GM12878 (cell line): ENCODE results near the gene ELAVL2. TPM values are rescaled to one million over a fixed set of nuclear protein-coding genes. Genes with fewer than 3 reads are reported as not detected.

Experiments used
- ATAC-seq: fragments of 200-7000 bp; cut with Tn5 transposase; 3 replicates; pipeline ENCODE4 v1.9.1; 2020; ENCODE audit warnings: mild to moderate bottlenecking, moderate library complexity
- BruUV-seq: library from RNA; stranded (reverse); fragments of 400-500 nt; replicated peaks from 2 replicates; lab custom pipeline; 2021; lab: Mats Ljungman, UMichigan
- CTCF ChIA-PET: fragments of 300-600 bp; sonication (Branson Sonifier 250); formaldehyde crosslinking; extraction: SDS; loops from one replicate; lab custom pipeline; 2021; ENCODE audit warnings: inconsistent platforms; lab: Yijun Ruan, JAX
- POLR2A ChIA-PET: fragments of 350-600 bp; formaldehyde crosslinking; extraction: SDS; loops from one replicate; lab custom pipeline; 2021; ENCODE audit warnings: inconsistent platforms; lab: Charles Lee
- RAD21 ChIA-PET: fragments of 300-600 bp; sonication (Branson Sonifier 250); formaldehyde crosslinking; loops from one replicate; lab custom pipeline; 2023; ENCODE audit warnings: antibody characterized with exemption; ENCODE audit not compliant: unreplicated experiment; lab: Charles Lee
- SMC1A ChIA-PET: fragments of 300-600 bp; sonication (Branson Sonifier 250); formaldehyde crosslinking; loops from one replicate; lab custom pipeline; 2023; ENCODE audit not compliant: unreplicated experiment, uncharacterized antibody; lab: Charles Lee
- DNase-seq: peaks from one replicate; pipeline ENCODE4 v3.0.0-alpha.2; 2011; ENCODE audit warnings: low read depth, low spot score
- FAIRE-seq: peaks from 3 replicates; lab custom pipeline; 2011; peaks lifted over from hg19 to GRCh38; lab: Jason Lieb, UNC
- H2AFZ ChIP-seq: 2 replicates; pipeline ENCODE4 v1.6.0; 2011; ENCODE audit warnings: low read depth, low read length, control low read depth; ENCODE audit not compliant: control insufficient read depth
- H3K27ac ChIP-seq: 2 replicates; pipeline ENCODE4 v1.5.1; 2011; ENCODE audit warnings: control low read depth; ENCODE audit not compliant: control insufficient read depth, insufficient read depth
- H3K27me3 ChIP-seq, 2 experiments: replicated peaks in 1 of 2; 2 replicates each; pipeline versions ENCODE4 v1.6.0 to v1.6.1; 2011; ENCODE audit warnings: low read length in 1 of 2; ENCODE audit not compliant: control insufficient read depth in 2 of 2, insufficient read depth in 2 of 2
- H3K36me3 ChIP-seq, 2 experiments: 2 replicates each; pipeline ENCODE4 v1.5.1; 2011; ENCODE audit warnings: low read length in 1 of 2; ENCODE audit not compliant: control insufficient read depth in 2 of 2, insufficient read depth in 2 of 2
- H3K4me1 ChIP-seq: 2 replicates; pipeline ENCODE4 v1.6.1; 2011; ENCODE audit warnings: mild to moderate bottlenecking, low read length, moderate library complexity, mixed read lengths; ENCODE audit not compliant: control insufficient read depth, insufficient read depth
- H3K4me2 ChIP-seq: 2 replicates; pipeline ENCODE4 v1.6.0; 2011; ENCODE audit warnings: control low read depth; ENCODE audit not compliant: control insufficient read depth, insufficient read depth
- H3K4me3 ChIP-seq: fragments of 200-600 bp; sonication (generic); 2 replicates; pipeline ENCODE4 v1.5.1; 2016
- H3K79me2 ChIP-seq: 2 replicates; pipeline ENCODE4 v1.6.0; 2011; ENCODE audit warnings: low read length; ENCODE audit not compliant: control insufficient read depth, insufficient read depth
- H3K9ac ChIP-seq: 2 replicates; pipeline ENCODE4 v1.8.0; 2011; ENCODE audit warnings: low read length, control low read depth, mixed read lengths; ENCODE audit not compliant: control insufficient read depth, insufficient read depth
- H3K9me3 ChIP-seq: replicated peaks from 3 replicates; pipeline ENCODE4 v1.5.1; 2011; ENCODE audit warnings: mild to moderate bottlenecking, low read length; ENCODE audit not compliant: control insufficient read depth, insufficient read depth
- H4K20me1 ChIP-seq: 2 replicates; pipeline ENCODE4 v1.6.0; 2011; ENCODE audit not compliant: control insufficient read depth, insufficient read depth
- BRCA1 ChIP-seq: IDR thresholded peaks from 2 replicates; pipeline ENCODE4 v1.6.1; 2011; ENCODE audit warnings: low read depth, low read length, improper control_type of control experiment
- EED ChIP-seq: sonication (generic); IDR thresholded peaks from 2 replicates; pipeline ENCODE4 v1.6.1; 2016; ENCODE audit warnings: antibody characterized with exemption, low read depth
- HCFC1 ChIP-seq: fragments of 150-350 bp; IDR thresholded peaks from 2 replicates; pipeline ENCODE4 v1.6.1; 2014; ENCODE audit warnings: low read length
- MXI1 ChIP-seq: fragments of 150-350 bp; IDR thresholded peaks from 2 replicates; pipeline ENCODE4 v1.6.1; 2011; ENCODE audit warnings: low read depth, mild to moderate bottlenecking, inconsistent platforms, low read length, improper control_type of control experiment
- MYC ChIP-seq: IDR thresholded peaks from 2 replicates; pipeline ENCODE4 v1.6.1; 2011; ENCODE audit warnings: mild to moderate bottlenecking, low read length, moderate library complexity, inconsistent platforms; ENCODE audit not compliant: insufficient read depth, insufficient replicate concordance, insufficient read length, severe bottlenecking
- NFIC ChIP-seq: IDR thresholded peaks from 2 replicates; pipeline ENCODE4 v1.6.1; 2012; ENCODE audit warnings: low read depth, mild to moderate bottlenecking, inconsistent platforms, low read length, moderate library complexity
- RAD21 ChIP-seq: IDR thresholded peaks from 2 replicates; pipeline ENCODE4 v1.6.1; 2011; ENCODE audit warnings: mild to moderate bottlenecking, low read depth, low read length, moderate library complexity; ENCODE audit not compliant: insufficient read depth
- RB1 ChIP-seq: fragments of 450-650 bp; formaldehyde crosslinking; IDR thresholded peaks from 2 replicates; pipeline ENCODE4 v1.6.1; 2017; ENCODE audit warnings: mild to moderate bottlenecking, borderline replicate concordance
- RUNX3 ChIP-seq: IDR thresholded peaks from 2 replicates; pipeline ENCODE4 v1.6.1; 2012; ENCODE audit warnings: low read length, inconsistent platforms
- TARDBP ChIP-seq: IDR thresholded peaks from 2 replicates; pipeline ENCODE4 v1.6.1; 2016; ENCODE audit warnings: borderline replicate concordance
- TCF12 ChIP-seq: IDR thresholded peaks from 2 replicates; pipeline ENCODE4 v1.6.1; 2011; ENCODE audit warnings: low read depth, mild to moderate bottlenecking, low read length
- WGBS: methylation state at CpG from one replicate; pipeline ENCODE4 v1.1.6; 2016; ENCODE audit warnings: low lambda C conversion rate; ENCODE audit not compliant: insufficient replicate concordance, insufficient coverage; ENCODE audit errors: missing lambda C conversion rate; 5-methylcytosine and 5-hydroxymethylcytosine counted together
- in situ Hi-C: fragments of 300-500 bp; cut with MboI; formaldehyde crosslinking; loops from 9 replicates; pipeline ENCODE4 v1.14.3; 2018; ENCODE audit warnings: mixed read lengths
- intact Hi-C: fragments of 100-400 bp; cut with micrococcal nuclease; formaldehyde crosslinking; loops from one replicate; pipeline ENCODE4 v1.14.2; 2022; ENCODE audit not compliant: unreplicated experiment
- polyA plus RNA-seq, 11 experiments: library from polyadenylated mRNA; depleted of rRNA in 4 of 11; unstranded in 6 of 11; stranded (reverse) in 5 of 11; fragments of >200 nt; fragmentation: Nextera tagmentation in 4 of 11; fragmentation: Illumina TruSeq in 1 of 11; extraction: Ambion mirVana in 4 of 11; extraction: Trizol in 1 of 11; gene quantifications; 1 replicate in 1 of 11; 2 replicates in 10 of 11; pipeline versions ENCODE4 v1.2.1 to v1.2.3, GENCODE V29; 2011 to 2016; ENCODE audit warnings: inconsistent platforms in 2 of 11, missing spikeins in 2 of 11, low read depth in 1 of 11
- total RNA-seq, 4 experiments: library from RNA; depleted of rRNA in 3 of 4; stranded (reverse); fragments of >200 nt in 3 of 4; fragmentation: Illumina TruSeq in 1 of 4; extraction: Trizol in 1 of 4; gene quantifications; 2 replicates each; pipeline versions ENCODE4 v1.2.1 to v1.2.3, GENCODE V29; 2013 to 2021
- TF ChIP-seq, protein P1 (sequence below): fragments of 450-650 bp; IDR thresholded peaks from 2 replicates; pipeline ENCODE4 v1.6.1; 2016; ENCODE audit warnings: mild to moderate bottlenecking
- TF ChIP-seq, protein P2 (sequence below): IDR thresholded peaks from 2 replicates; pipeline ENCODE4 v1.6.1; 2012; ENCODE audit warnings: low read depth, low read length, improper control_type of control experiment
- TF ChIP-seq, protein P3 (sequence below): IDR thresholded peaks from 2 replicates; pipeline ENCODE4 v1.6.1; 2011; ENCODE audit warnings: borderline replicate concordance, low read depth, mild to moderate bottlenecking, moderate library complexity, low read length; ENCODE audit not compliant: insufficient read depth, poor library complexity, severe bottlenecking
- TF ChIP-seq, protein P4 (sequence below): IDR thresholded peaks from 2 replicates; pipeline ENCODE4 v1.6.1; 2012; ENCODE audit warnings: low read length, inconsistent platforms

ELAVL2 gene
- total and polyA plus RNA-seq, 10 of the 15 experiments (the other 5 are each of a cell fraction or from before 2014, with no cell fraction given), result 0.24 to 2.6 (median 0.76) TPM

DNA sequence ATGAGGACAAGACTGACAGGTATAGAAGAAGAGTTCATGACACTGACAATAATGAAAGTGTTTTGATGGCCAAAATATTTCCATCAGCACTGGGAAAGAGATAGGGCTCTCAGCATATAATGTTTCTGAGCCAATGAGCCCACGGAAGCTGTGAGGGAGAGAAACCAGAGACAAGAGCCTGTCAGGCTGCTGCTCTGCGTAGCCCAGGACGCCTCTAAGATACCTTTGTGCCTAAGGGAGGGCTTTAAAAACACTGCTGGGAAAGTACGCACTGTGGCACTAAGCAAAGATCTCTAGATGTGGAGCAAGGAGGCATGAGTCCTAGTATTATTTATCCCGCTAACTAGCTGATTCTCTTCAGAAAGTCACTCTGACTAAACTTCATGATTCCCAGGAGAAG, 11.0 kb upstream of the ELAVL2 start (continued):
- TF ChIP-seq, protein P1, sequence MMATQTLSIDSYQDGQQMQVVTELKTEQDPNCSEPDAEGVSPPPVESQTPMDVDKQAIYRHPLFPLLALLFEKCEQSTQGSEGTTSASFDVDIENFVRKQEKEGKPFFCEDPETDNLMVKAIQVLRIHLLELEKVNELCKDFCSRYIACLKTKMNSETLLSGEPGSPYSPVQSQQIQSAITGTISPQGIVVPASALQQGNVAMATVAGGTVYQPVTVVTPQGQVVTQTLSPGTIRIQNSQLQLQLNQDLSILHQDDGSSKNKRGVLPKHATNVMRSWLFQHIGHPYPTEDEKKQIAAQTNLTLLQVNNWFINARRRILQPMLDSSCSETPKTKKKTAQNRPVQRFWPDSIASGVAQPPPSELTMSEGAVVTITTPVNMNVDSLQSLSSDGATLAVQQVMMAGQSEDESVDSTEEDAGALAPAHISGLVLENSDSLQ, result no peak
- TF ChIP-seq RB1, result no peak
- TF ChIP-seq NFIC, result no peak
- no peak for TF ChIP-seq MXI1
- no peak for TF ChIP-seq EED
- TF ChIP-seq, all 136 proteins: peak for 0

DNA sequence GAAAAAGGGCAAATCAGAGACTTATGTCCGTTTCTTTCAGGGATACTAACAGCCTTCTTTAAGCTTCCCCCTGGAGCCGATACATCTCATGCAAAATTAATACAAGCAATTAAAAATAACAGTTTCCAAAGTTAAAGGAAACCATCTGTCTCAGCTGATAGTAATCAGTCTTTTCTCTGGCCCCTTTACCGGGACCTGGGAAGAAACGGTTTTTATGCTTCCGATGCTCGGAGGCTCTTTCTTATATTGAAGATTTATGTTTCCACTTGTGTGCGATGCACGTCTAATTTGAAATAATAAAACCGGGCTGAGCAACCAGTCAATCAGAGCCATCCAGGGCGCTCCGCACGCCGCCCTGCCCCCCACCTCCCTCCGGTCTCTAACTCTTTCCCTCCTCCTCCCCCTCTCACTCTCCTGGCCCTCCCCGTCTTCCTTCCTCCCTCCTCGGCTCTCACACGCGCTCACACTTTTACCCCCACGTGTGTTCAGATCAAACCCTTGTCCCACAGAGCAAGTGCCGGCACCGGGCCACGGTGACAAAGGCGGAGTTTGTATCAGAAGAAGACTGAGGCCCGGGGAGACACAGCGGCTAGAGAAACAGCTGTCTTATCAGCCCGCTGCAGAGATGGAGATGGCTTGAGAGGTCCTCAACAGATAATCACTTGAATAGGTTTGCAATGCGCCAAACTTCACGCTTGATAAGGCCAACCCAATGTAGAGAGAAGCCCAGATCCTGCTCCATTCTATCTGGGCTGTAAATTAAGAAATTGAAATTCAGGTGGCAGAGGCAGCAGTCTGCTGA, 5.1 kb upstream of the ELAVL2 start:
- peak; percentile 58 for ATAC-seq
- ChIA-PET POLR2A (interaction anchor here (0.5 kb wide), 1 partner anchor 139 kb away, joined by 4 read pairs; no protein-coding TSS in a partner anchor), SMC1A (interaction anchor here (0.6 to 1.8 kb wide), 7 partner anchors 11 to 261 kb away, joined by 3 to 6 read pairs (median 3); no protein-coding TSS in a partner anchor), RAD21 (interaction anchor here (0.8 to 1.2 kb wide), 5 partner anchors 12 to 247 kb away, joined by 3 to 5 read pairs (median 3); no protein-coding TSS in a partner anchor), CTCF (interaction anchor here (1.4 to 1.7 kb wide), 2 partner anchors 12 to 45 kb away, joined by 3 to 5 read pairs; no protein-coding TSS in a partner anchor)
- 3% methylated on average over 19 of the region's 28 CpGs for WGBS
- Histone ChIP-seq H3K4me3 (no peak overlapping the region), H3K9ac (no peak overlapping the region), H4K20me1 (no peaks in the 10 kb centered on the region), H3K4me2 (no peak overlapping the region), H3K27me3 (no peaks in the 10 kb centered on the region), H3K9me3 (no peaks in the 10 kb centered on the region), H2AFZ (no peak overlapping the region), H3K27ac (no peak overlapping the region), H3K36me3 (no peaks in the 10 kb centered on the region), H3K4me1 (no peaks in the 10 kb centered on the region), H3K79me2 (no peaks in the 10 kb centered on the region)
- in situ Hi-C loops, result no loop called here
- DNase-seq, result no peak
- intact Hi-C loops, result no loop called here
- FAIRE-seq, result no peak
- no TSS peak for BruUV-seq
- no peak for TF ChIP-seq TCF12
- TF ChIP-seq, protein P2, sequence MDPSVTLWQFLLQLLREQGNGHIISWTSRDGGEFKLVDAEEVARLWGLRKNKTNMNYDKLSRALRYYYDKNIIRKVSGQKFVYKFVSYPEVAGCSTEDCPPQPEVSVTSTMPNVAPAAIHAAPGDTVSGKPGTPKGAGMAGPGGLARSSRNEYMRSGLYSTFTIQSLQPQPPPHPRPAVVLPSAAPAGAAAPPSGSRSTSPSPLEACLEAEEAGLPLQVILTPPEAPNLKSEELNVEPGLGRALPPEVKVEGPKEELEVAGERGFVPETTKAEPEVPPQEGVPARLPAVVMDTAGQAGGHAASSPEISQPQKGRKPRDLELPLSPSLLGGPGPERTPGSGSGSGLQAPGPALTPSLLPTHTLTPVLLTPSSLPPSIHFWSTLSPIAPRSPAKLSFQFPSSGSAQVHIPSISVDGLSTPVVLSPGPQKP, result no peak
- no peak for TF ChIP-seq RAD21
- TF ChIP-seq, protein P3, sequence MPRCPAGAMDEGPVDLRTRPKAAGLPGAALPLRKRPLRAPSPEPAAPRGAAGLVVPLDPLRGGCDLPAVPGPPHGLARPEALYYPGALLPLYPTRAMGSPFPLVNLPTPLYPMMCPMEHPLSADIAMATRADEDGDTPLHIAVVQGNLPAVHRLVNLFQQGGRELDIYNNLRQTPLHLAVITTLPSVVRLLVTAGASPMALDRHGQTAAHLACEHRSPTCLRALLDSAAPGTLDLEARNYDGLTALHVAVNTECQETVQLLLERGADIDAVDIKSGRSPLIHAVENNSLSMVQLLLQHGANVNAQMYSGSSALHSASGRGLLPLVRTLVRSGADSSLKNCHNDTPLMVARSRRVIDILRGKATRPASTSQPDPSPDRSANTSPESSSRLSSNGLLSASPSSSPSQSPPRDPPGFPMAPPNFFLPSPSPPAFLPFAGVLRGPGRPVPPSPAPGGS, result no peak
- TF ChIP-seq HCFC1, result no peak
- TF ChIP-seq BRCA1, result no peak
- no peak for TF ChIP-seq RUNX3
- TF ChIP-seq, protein P4, sequence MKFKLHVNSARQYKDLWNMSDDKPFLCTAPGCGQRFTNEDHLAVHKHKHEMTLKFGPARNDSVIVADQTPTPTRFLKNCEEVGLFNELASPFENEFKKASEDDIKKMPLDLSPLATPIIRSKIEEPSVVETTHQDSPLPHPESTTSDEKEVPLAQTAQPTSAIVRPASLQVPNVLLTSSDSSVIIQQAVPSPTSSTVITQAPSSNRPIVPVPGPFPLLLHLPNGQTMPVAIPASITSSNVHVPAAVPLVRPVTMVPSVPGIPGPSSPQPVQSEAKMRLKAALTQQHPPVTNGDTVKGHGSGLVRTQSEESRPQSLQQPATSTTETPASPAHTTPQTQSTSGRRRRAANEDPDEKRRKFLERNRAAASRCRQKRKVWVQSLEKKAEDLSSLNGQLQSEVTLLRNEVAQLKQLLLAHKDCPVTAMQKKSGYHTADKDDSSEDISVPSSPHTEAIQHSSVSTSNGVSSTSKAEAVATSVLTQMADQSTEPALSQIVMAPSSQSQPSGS, result no peak
- TF ChIP-seq TARDBP, result no peak
- TF ChIP-seq MYC, result no peak
